SK-N-SH (cell line): ENCODE results near the gene MOK. TPM values are rescaled to one million over a fixed set of nuclear protein-coding genes. Genes with fewer than 3 reads are reported as not detected.
A peak's percentile ranks its signal among the peaks of the same experiment; 100 is the strongest.

ENCODE experiments used
- CTCF ChIA-PET: fragments of 300-600, 350-600 bp; formaldehyde crosslinking; extraction: SDS; loops from one replicate; lab custom pipeline; 2021; lab: Yijun Ruan, JAX
- POLR2A ChIA-PET: fragments of 350-600 bp; sonication (Branson Sonifier 250); formaldehyde crosslinking; extraction: SDS; loops from one replicate; lab custom pipeline; 2020; ENCODE audit warnings: antibody characterized with exemption, inconsistent platforms; lab: Yijun Ruan, JAX
- DNase-seq: peaks from one replicate; pipeline ENCODE4 v3.0.0; 2012
- H2AFZ ChIP-seq: fragments of 200-600 bp; sonication (generic); 2 replicates; pipeline ENCODE4 v1.8.1; 2016; ENCODE audit warnings: antibody characterized with exemption, mild to moderate bottlenecking, low read depth
- H3F3A ChIP-seq: fragments of 200-600 bp; sonication (generic); replicated peaks from 2 replicates; pipeline ENCODE3; 2016; ENCODE audit warnings: antibody characterized with exemption, mild to moderate bottlenecking; ENCODE audit not compliant: insufficient read depth
- H3K27ac ChIP-seq, 2 experiments: fragments of 200-500 bp in 1 of 2; fragments of 200-600 bp in 1 of 2; sonication (Bioruptor generic) in 1 of 2; sonication (generic), shearing (Covaris generic) in 1 of 2; 2 replicates each; pipeline versions ENCODE4 v1.5.1 to v1.6.1; 2014 to 2016; ENCODE audit warnings: low read depth in 2 of 2, inconsistent platforms in 1 of 2, low read length in 1 of 2, mild to moderate bottlenecking in 1 of 2, mixed read lengths in 1 of 2
- H3K27me3 ChIP-seq: fragments of 200-600 bp; sonication (generic), shearing (Covaris generic); 2 replicates; pipeline ENCODE4 v1.6.1; 2016; ENCODE audit warnings: mixed run types; ENCODE audit not compliant: insufficient read depth
- H3K36me3 ChIP-seq, 2 experiments: fragments of 200-500 bp in 1 of 2; fragments of 200-600 bp in 1 of 2; sonication (Bioruptor generic) in 1 of 2; sonication (generic) in 1 of 2; replicated peaks in 1 of 2; 2 replicates each; pipeline versions ENCODE3 to v1.5.1; 2014 to 2016; ENCODE audit warnings: low read length in 1 of 2, mild to moderate bottlenecking in 1 of 2; ENCODE audit not compliant: insufficient read depth in 2 of 2, control insufficient read depth in 1 of 2
- H3K4me1 ChIP-seq, 2 experiments: fragments of 200-500 bp in 1 of 2; fragments of 200-600 bp in 1 of 2; sonication (Bioruptor generic) in 1 of 2; sonication (generic), shearing (Covaris generic) in 1 of 2; 2 replicates each; pipeline versions ENCODE4 v1.5.1 to v1.6.1; 2014 to 2016; ENCODE audit warnings: low read depth in 1 of 2, low read length in 1 of 2, mixed run types in 1 of 2; ENCODE audit not compliant: insufficient read depth in 2 of 2, control insufficient read depth in 1 of 2
- H3K4me2 ChIP-seq: fragments of 200-600 bp; sonication (generic), shearing (Covaris generic); 2 replicates; pipeline ENCODE4 v1.6.1; 2017; ENCODE audit warnings: mixed run types
- H3K4me3 ChIP-seq, 2 experiments: fragments of 200-500 bp in 1 of 2; fragments of 200-600 bp in 1 of 2; sonication (Bioruptor generic) in 1 of 2; sonication (generic), shearing (Covaris generic) in 1 of 2; 2 replicates each; pipeline versions ENCODE4 v1.5.1 to v1.8.1; 2014 to 2016; ENCODE audit warnings: low read depth in 2 of 2, inconsistent platforms in 1 of 2, low read length in 1 of 2, mild to moderate bottlenecking in 1 of 2, mixed read lengths in 1 of 2, moderate library complexity in 1 of 2
- H3K79me2 ChIP-seq: fragments of 200-600 bp; sonication (generic); 2 replicates; pipeline ENCODE4 v1.8.1; 2017; ENCODE audit warnings: mild to moderate bottlenecking; ENCODE audit not compliant: insufficient read depth
- H3K9ac ChIP-seq: fragments of 200-600 bp; sonication (generic); 2 replicates; pipeline ENCODE4 v1.6.1; 2017; ENCODE audit warnings: mixed run types
- H3K9me2 ChIP-seq: fragments of 200-600 bp; sonication (generic); 2 replicates; pipeline ENCODE4 v1.6.1; 2017; ENCODE audit warnings: mixed run types
- H3K9me3 ChIP-seq: fragments of 200-600 bp; sonication (generic); 2 replicates; pipeline ENCODE4 v1.6.1; 2017; ENCODE audit warnings: mixed run types, mild to moderate bottlenecking, moderate library complexity
- H4K20me1 ChIP-seq: fragments of 200-600 bp; sonication (generic); 2 replicates; pipeline ENCODE4 v1.6.1; 2017; ENCODE audit warnings: mild to moderate bottlenecking, mixed run types; ENCODE audit not compliant: insufficient read depth
- CHD2 ChIP-seq: fragments of 150-350 bp; IDR thresholded peaks from 2 replicates; pipeline ENCODE4 v1.6.1; 2018; ENCODE audit warnings: low read length; ENCODE audit not compliant: partially characterized antibody
- ELF1 ChIP-seq: IDR thresholded peaks from 2 replicates; pipeline ENCODE4 v1.4.0; 2012
- EZH2phosphoT487 ChIP-seq: fragments of 200-600 bp; sonication (generic); IDR thresholded peaks from 2 replicates; pipeline ENCODE4 v1.6.1; 2017; ENCODE audit warnings: low read depth, mixed run types, mild to moderate bottlenecking, antibody characterized with exemption, moderate library complexity, borderline replicate concordance
- FOXJ3 ChIP-seq: sonication (generic); formaldehyde crosslinking; IDR thresholded peaks from 2 replicates; pipeline ENCODE4 v1.5.1; 2020; ENCODE audit warnings: mild to moderate bottlenecking, missing genetic modification reagents
- GABPA ChIP-seq: IDR thresholded peaks from 2 replicates; pipeline ENCODE4 v1.4.0; 2012; ENCODE audit warnings: low read depth, mild to moderate bottlenecking
- GATA2 ChIP-seq: sonication (generic); formaldehyde crosslinking; IDR thresholded peaks from 2 replicates; pipeline ENCODE4 v1.5.0; 2020; ENCODE audit warnings: mild to moderate bottlenecking, missing genetic modification reagents
- MEF2A ChIP-seq: IDR thresholded peaks from 2 replicates; pipeline ENCODE4 v1.4.0; 2012; ENCODE audit warnings: low read depth, borderline replicate concordance
- NFIC ChIP-seq: IDR thresholded peaks from 2 replicates; pipeline ENCODE4 v1.4.0; 2012; ENCODE audit warnings: borderline replicate concordance
- NRF1 ChIP-seq: IDR thresholded peaks from 2 replicates; pipeline ENCODE4 v1.6.1; 2012; ENCODE audit warnings: low read depth, mild to moderate bottlenecking, low read length
- POLR2AphosphoS5 ChIP-seq: IDR thresholded peaks from 2 replicates; pipeline ENCODE4 v1.6.1; 2012; ENCODE audit warnings: low read depth, low read length
- RAD21 ChIP-seq: IDR thresholded peaks from 2 replicates; pipeline ENCODE4 v1.6.1; 2012; ENCODE audit warnings: mild to moderate bottlenecking, low read length
- RCOR1 ChIP-seq: fragments of 150-350 bp; IDR thresholded peaks from 2 replicates; pipeline ENCODE4 v1.6.1; 2017; ENCODE audit warnings: antibody characterized with exemption, low read length
- RFX5 ChIP-seq: IDR thresholded peaks from 2 replicates; pipeline ENCODE4 v1.6.1; 2012; ENCODE audit warnings: mild to moderate bottlenecking, improper control_type of control experiment, low read length
- SIN3A ChIP-seq: IDR thresholded peaks from 2 replicates; pipeline ENCODE4 v1.6.1; 2012; ENCODE audit warnings: low read depth, mild to moderate bottlenecking, low read length, moderate library complexity, borderline replicate concordance
- SMC3 ChIP-seq: IDR thresholded peaks from 2 replicates; pipeline ENCODE4 v1.6.1; 2012; ENCODE audit warnings: low read depth, low read length, improper control_type of control experiment
- TAF1 ChIP-seq: IDR thresholded peaks from 2 replicates; pipeline ENCODE4 v1.6.1; 2012; ENCODE audit warnings: low read depth, mild to moderate bottlenecking, low read length, moderate library complexity, borderline replicate concordance
- YY1 ChIP-seq: IDR thresholded peaks from 2 replicates; pipeline ENCODE4 v1.4.0; 2012; ENCODE audit warnings: low read depth, mild to moderate bottlenecking
- WGBS: methylation state at CpG from one replicate; pipeline ENCODE4 v1.1.6; 2017; ENCODE audit warnings: low lambda C conversion rate; 5-methylcytosine and 5-hydroxymethylcytosine counted together
- polyA plus RNA-seq, 3 experiments: library from polyadenylated mRNA; depleted of rRNA; stranded (reverse); fragments of >200 nt; gene quantifications; 2 replicates each; pipeline ENCODE4 v1.2.3, GENCODE V29; 2012
- TF ChIP-seq, protein P1 (sequence below): IDR thresholded peaks from 2 replicates; pipeline ENCODE4 v1.4.0; 2012; ENCODE audit warnings: low read depth
- TF ChIP-seq, protein P2 (sequence below): fragments of 150-350 bp; IDR thresholded peaks from 2 replicates; pipeline ENCODE4 v1.6.1; 2017; ENCODE audit warnings: antibody characterized with exemption, low read length, low read depth, borderline replicate concordance

The MOK gene
- polyA plus RNA-seq, 1 of the 3 experiments (the other 2 are of a cell fraction), result 13.3 TPM

- TF ChIP-seq, protein P1, sequence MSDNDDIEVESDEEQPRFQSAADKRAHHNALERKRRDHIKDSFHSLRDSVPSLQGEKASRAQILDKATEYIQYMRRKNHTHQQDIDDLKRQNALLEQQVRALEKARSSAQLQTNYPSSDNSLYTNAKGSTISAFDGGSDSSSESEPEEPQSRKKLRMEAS, result no peak
Measured at GRCh38 chr14:102197317-102197853, 107.6 kb downstream of the MOK start (continued).

- peaks cover 14% of the 10 kb centered on the region for H4K20me1 ChIP-seq
- H3K4me2 ChIP-seq, result no peak overlapping the region
- H2AFZ ChIP-seq, result no peak overlapping the region
- 82% methylated on average over 4 of the region's 4 CpGs for WGBS
- TF ChIP-seq GABPA (no peak), SIN3A (no peak), YY1 (no peak), GATA2 (CRISPR knock-in tag) (no peak), FOXJ3 (no peak), TAF1 (no peak), EZH2phosphoT487 (no peak), NFIC (no peak), POLR2AphosphoS5 (no peak), ELF1 (no peak), RFX5 (no peak), NRF1 (no peak), SMC3 (no peak), RAD21 (no peak), MEF2A (no peak), RCOR1 (no peak), CHD2 (no peak)
- TF ChIP-seq, protein P2, sequence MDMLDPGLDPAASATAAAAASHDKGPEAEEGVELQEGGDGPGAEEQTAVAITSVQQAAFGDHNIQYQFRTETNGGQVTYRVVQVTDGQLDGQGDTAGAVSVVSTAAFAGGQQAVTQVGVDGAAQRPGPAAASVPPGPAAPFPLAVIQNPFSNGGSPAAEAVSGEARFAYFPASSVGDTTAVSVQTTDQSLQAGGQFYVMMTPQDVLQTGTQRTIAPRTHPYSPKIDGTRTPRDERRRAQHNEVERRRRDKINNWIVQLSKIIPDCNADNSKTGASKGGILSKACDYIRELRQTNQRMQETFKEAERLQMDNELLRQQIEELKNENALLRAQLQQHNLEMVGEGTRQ, result no peak
- TF ChIP-seq, protein P1, result no peak
- no peak overlapping the region for H3K9ac ChIP-seq
- H3K9me3 ChIP-seq, result no peaks in the 10 kb centered on the region
- peak overlapping the region in 1 of 2 experiments; percentile 84; a peak in 2 of 4 replicates for H3K27ac ChIP-seq
- peaks cover 0 to 53% of the 10 kb centered on the region in 2 experiments; a peak in 2 of 4 replicates for H3K4me1 ChIP-seq
- ChIA-PET CTCF (interaction anchor here (0.6 to 1.9 kb wide), 6 partner anchors 11 to 117 kb away, joined by 3 to 9 read pairs (median 3); no protein-coding TSS in a partner anchor), POLR2A (interaction anchor here (0.6 kb wide), 1 partner anchor 27 kb away, joined by 3 read pairs; no protein-coding TSS in a partner anchor)
- no peaks in the 10 kb centered on the region for H3F3A ChIP-seq
- peaks cover 33% of the 10 kb centered on the region for H3K79me2 ChIP-seq
- no peak overlapping the region for H3K4me3 ChIP-seq
- H3K9me2 ChIP-seq, result no peaks in the 10 kb centered on the region
- DNase-seq, result no peak
- peaks cover 9 to 21% of the 10 kb centered on the region in 2 experiments for H3K36me3 ChIP-seq
- no peaks in the 10 kb centered on the region for H3K27me3 ChIP-seq
Measured at GRCh38 chr14:102196902-102197230, 108.1 kb downstream of the MOK start.
